Lung (tissue), 12 donors: ENCODE results near the gene WSCD1. TPM values are rescaled to one million over a fixed set of nuclear protein-coding genes. Genes with fewer than 3 reads are reported as not detected.

ENCODE experiments used
- ATAC-seq: fragments of 200-7000 bp; cut with Tn5 transposase; one replicate; pipeline ENCODE4 v1.9.1; 2020; ENCODE audit warnings: moderate number of reproducible peaks; ENCODE audit not compliant: insufficient read depth, low FRiP score
- DNase-seq, 3 donors: peaks; one replicate each; pipeline ENCODE4 v3.0.0-alpha.2; 2013 to 2017
- H3K27ac ChIP-seq, 2 donors: one replicate each; pipeline ENCODE4 v1.5.1; 2013; ENCODE audit warnings: mild to moderate bottlenecking in 2 of 2, moderate library complexity in 2 of 2, control low read depth in 1 of 2, inconsistent platforms in 1 of 2, low read depth in 1 of 2, low read length in 1 of 2
- H3K27me3 ChIP-seq, 3 donors: one replicate each; pipeline ENCODE4 v1.5.1; 2013; ENCODE audit warnings: low read length in 2 of 3; ENCODE audit not compliant: control insufficient read depth in 3 of 3, insufficient read depth in 3 of 3
- H3K36me3 ChIP-seq, 4 donors: one replicate each; pipeline ENCODE4 v1.5.1; 2013; ENCODE audit warnings: low read length in 4 of 4, mild to moderate bottlenecking in 1 of 4, moderate library complexity in 1 of 4; ENCODE audit not compliant: control insufficient read depth in 4 of 4, insufficient read depth in 4 of 4
- H3K4me1 ChIP-seq, 5 donors: one replicate each; pipeline ENCODE4 v1.5.1; 2013; ENCODE audit warnings: low read length in 5 of 5, mild to moderate bottlenecking in 2 of 5, moderate library complexity in 1 of 5; ENCODE audit not compliant: control insufficient read depth in 5 of 5, insufficient read depth in 5 of 5
- H3K4me3 ChIP-seq: one replicate; pipeline ENCODE4 v1.5.1; 2013; ENCODE audit warnings: mild to moderate bottlenecking, control low read depth, moderate library complexity
- H3K9ac ChIP-seq, 2 donors: one replicate each; pipeline ENCODE4 v1.5.1; 2013; ENCODE audit warnings: low read length in 2 of 2, control low read depth in 1 of 2; ENCODE audit not compliant: insufficient read depth in 1 of 2
- H3K9me3 ChIP-seq, 4 donors: one replicate each; pipeline ENCODE4 v1.5.1; 2013; ENCODE audit warnings: low read length in 3 of 4, mild to moderate bottlenecking in 1 of 4, moderate library complexity in 1 of 4; ENCODE audit not compliant: control insufficient read depth in 4 of 4, insufficient read depth in 3 of 4
- CTCF ChIP-seq: IDR thresholded peaks from 2 replicates; pipeline ENCODE4 v1.5.1; 2012; ENCODE audit warnings: mild to moderate bottlenecking; ENCODE audit errors: control extremely low read depth, extremely low read depth
- WGBS, 2 donors: extraction: QIAGEN DNeasy Blood & Tissue Kit; methylation state at CpG; one replicate each; pipeline ENCODE4 v1.1.7; 2013; 5-methylcytosine and 5-hydroxymethylcytosine counted together
- polyA plus RNA-seq, 2 donors: library from polyadenylated mRNA; stranded (reverse); fragments of 200-250 nt; gene quantifications; one replicate each; pipeline ENCODE4 v1.2.1, GENCODE V29; 2013
- total RNA-seq, 2 donors: library from RNA; depleted of rRNA in 1 of 2; stranded (reverse); fragments of >200 nt in 1 of 2; gene quantifications; one replicate each; pipeline ENCODE4 v1.2.1, GENCODE V29; 2014 to 2021
- donor health status: control.
- donor health status: control.
- donor health status: Bipolar disorder and iron deficiency.
- donor health status: healthy.
- donor health status: DM: yes; HTN: yes; CAD: no.

WSCD1 gene
- total and polyA plus RNA-seq, 4 donors, result 1.5 to 13.4 (median 3.8) TPM

GRCh38 chr17:6160232-6160555, 90.0 kb downstream of the WSCD1 start:
- Histone ChIP-seq H3K27me3 (peaks cover 0 to 2% (median 0%) of the 10 kb centered on the region in 3 donors), H3K27ac (no peak overlapping the region), H3K36me3 (no peaks in the 10 kb centered on the region), H3K9ac (no peak overlapping the region), H3K4me3 (no peak overlapping the region), H3K9me3 (no peaks in the 10 kb centered on the region), H3K4me1 (no peaks in the 10 kb centered on the region)
- DNase-seq, result no peak
- ATAC-seq, result no peak
- 76 to 80% methylated on average over 8 of the region's 8 CpGs for WGBS, 2 donors
- no peak for TF ChIP-seq CTCF

GRCh38 chr17:6160911-6161855, 91.0 kb downstream of the WSCD1 start:
- 81 to 88% methylated on average over 24 of the region's 24 CpGs for WGBS, 2 donors
- Histone ChIP-seq H3K27me3 (peaks cover 0 to 2% (median 0%) of the 10 kb centered on the region in 3 donors), H3K9me3 (no peaks in the 10 kb centered on the region), H3K4me3 (no peak overlapping the region), H3K36me3 (no peaks in the 10 kb centered on the region), H3K9ac (no peak overlapping the region), H3K27ac (no peak overlapping the region), H3K4me1 (no peaks in the 10 kb centered on the region)
- no peak for ATAC-seq
- DNase-seq, result peak in 1 of 3 donors; percentile 9
- TF ChIP-seq CTCF, result no peak

GRCh38 chr17:6162216-6162615, 92.0 kb downstream of the WSCD1 start:
- Histone ChIP-seq H3K27me3 (peaks cover 0 to 2% (median 0%) of the 10 kb centered on the region in 3 donors), H3K4me3 (no peak overlapping the region), H3K36me3 (no peaks in the 10 kb centered on the region), H3K9me3 (no peaks in the 10 kb centered on the region), H3K9ac (no peak overlapping the region), H3K4me1 (no peaks in the 10 kb centered on the region), H3K27ac (no peak overlapping the region)
- DNase-seq (no peak), ATAC-seq (no peak)
- 59 to 64% methylated on average over 4 of the region's 4 CpGs for WGBS, 2 donors
- no peak for TF ChIP-seq CTCF

GRCh38 chr17:6162892-6163291, 92.7 kb downstream of the WSCD1 start:
- WGBS, 2 donors, result 62 to 73% methylated on average over 9 of the region's 9 CpGs
- no peak for TF ChIP-seq CTCF
- ATAC-seq (no peak), DNase-seq (no peak)
- Histone ChIP-seq H3K36me3 (no peaks in the 10 kb centered on the region), H3K4me3 (no peak overlapping the region), H3K27me3 (no peaks in the 10 kb centered on the region), H3K27ac (no peak overlapping the region), H3K9me3 (no peaks in the 10 kb centered on the region), H3K9ac (no peak overlapping the region), H3K4me1 (no peaks in the 10 kb centered on the region)
